H1 (cell line): ENCODE measurements around the gene FSTL4. TPM values are rescaled to one million over a fixed set of nuclear protein-coding genes. Genes with fewer than 3 reads are reported as not detected.

Source experiments
- CTCF ChIA-PET: fragments of 300-600 bp; sonication (Branson Sonifier 250); formaldehyde crosslinking; loops from one replicate; lab custom pipeline; 2021; ENCODE audit not compliant: partially characterized antibody; lab: Charles Lee
- POLR2A ChIA-PET: fragments of 300-600 bp; sonication (Branson Sonifier 250); formaldehyde crosslinking; loops from one replicate; lab custom pipeline; 2021; ENCODE audit warnings: inconsistent platforms; ENCODE audit not compliant: partially characterized antibody; lab: Charles Lee
- DNase-seq, 2 experiments: peaks; one replicate each; pipeline versions ENCODE4 v3.0.0 to v3.0.0-alpha.2; 2010 to 2022; ENCODE audit warnings: low spot score in 2 of 2, low read depth in 1 of 2, mixed read lengths in 1 of 2
- FAIRE-seq: peaks from 2 replicates; lab custom pipeline; 2011; peaks lifted over from hg19 to GRCh38; lab: Jason Lieb, UNC
- H2AFZ ChIP-seq: 2 replicates; pipeline ENCODE4 v1.8.1; 2012; ENCODE audit warnings: low read length, inconsistent platforms
- H2AK5ac ChIP-seq: 2 replicates; pipeline ENCODE4 v1.6.1; 2013; ENCODE audit warnings: low read depth, low read length
- H2BK120ac ChIP-seq: replicated peaks from 2 replicates; pipeline ENCODE3; 2013; ENCODE audit warnings: low read depth, low read length, inconsistent platforms
- H2BK12ac ChIP-seq: 2 replicates; pipeline ENCODE4 v1.6.1; 2013; ENCODE audit warnings: low read depth, low read length
- H2BK15ac ChIP-seq: 2 replicates; pipeline ENCODE4 v1.6.1; 2013; ENCODE audit warnings: low read length
- H2BK20ac ChIP-seq: 2 replicates; pipeline ENCODE4 v1.6.1; 2013; ENCODE audit warnings: low read length
- H2BK5ac ChIP-seq: 2 replicates; pipeline ENCODE4 v1.6.1; 2013; ENCODE audit warnings: low read depth, low read length
- H3K14ac ChIP-seq: 2 replicates; pipeline ENCODE4 v1.6.1; 2013; ENCODE audit warnings: inconsistent platforms; ENCODE audit not compliant: insufficient read length
- H3K18ac ChIP-seq: 2 replicates; pipeline ENCODE4 v1.6.1; 2013; ENCODE audit warnings: low read length; ENCODE audit errors: extremely low read depth
- H3K23ac ChIP-seq: 2 replicates; pipeline ENCODE4 v1.6.1; 2013; ENCODE audit warnings: inconsistent platforms; ENCODE audit not compliant: insufficient read length
- H3K23me2 ChIP-seq: 2 replicates; pipeline ENCODE4 v1.6.1; 2013; ENCODE audit warnings: low read depth, low read length
- H3K27ac ChIP-seq: 2 replicates; pipeline ENCODE4 v1.6.1; 2011; ENCODE audit warnings: low read depth, low read length, inconsistent platforms
- H3K27me3 ChIP-seq, 4 experiments: replicated peaks in 1 of 4; 1 replicate in 1 of 4; 2 replicates in 3 of 4; pipeline versions ENCODE4 v1.6.1 to v1.8.1; 2011 to 2013; ENCODE audit warnings: low read length in 3 of 4, mild to moderate bottlenecking in 3 of 4, inconsistent platforms in 2 of 4, mixed read lengths in 2 of 4, moderate library complexity in 1 of 4; ENCODE audit not compliant: control insufficient read depth in 3 of 4, insufficient read depth in 3 of 4; ENCODE audit errors: extremely low read depth in 1 of 4
- H3K36me3 ChIP-seq, 4 experiments: 2 replicates each; pipeline versions ENCODE4 v1.6.1 to v1.8.1; 2011 to 2013; ENCODE audit warnings: mild to moderate bottlenecking in 4 of 4, low read length in 3 of 4, moderate library complexity in 2 of 4, control low read depth in 1 of 4, inconsistent platforms in 1 of 4; ENCODE audit not compliant: insufficient read depth in 4 of 4, control insufficient read depth in 2 of 4
- H3K4ac ChIP-seq: replicated peaks from 2 replicates; pipeline ENCODE3; 2013; ENCODE audit warnings: low read length, low read depth, mixed read lengths, inconsistent platforms; ENCODE audit not compliant: insufficient read length
- H3K4me1 ChIP-seq, 4 experiments: replicated peaks in 1 of 4; 1 replicate in 1 of 4; 2 replicates in 3 of 4; pipeline versions ENCODE4 v1.6.1 to v1.8.1; 2011 to 2013; ENCODE audit warnings: low read length in 3 of 4, inconsistent platforms in 2 of 4, mixed read lengths in 1 of 4; ENCODE audit not compliant: insufficient read depth in 4 of 4, control insufficient read depth in 3 of 4
- H3K4me2 ChIP-seq, 2 experiments: 2 replicates each; pipeline versions ENCODE4 v1.6.1 to v1.8.1; 2011 to 2013; ENCODE audit warnings: low read depth in 2 of 2, low read length in 2 of 2, control low read depth in 1 of 2, inconsistent platforms in 1 of 2, mild to moderate bottlenecking in 1 of 2; ENCODE audit not compliant: insufficient read depth in 1 of 2
- H3K4me3 ChIP-seq, 4 experiments: fragments of 200-600, 300-600 bp in 1 of 4; sonication (generic), shearing (Covaris generic), sonication (Bioruptor Twin) in 1 of 4; 2 replicates each; pipeline versions ENCODE4 v1.5.1 to v1.8.1; 2011 to 2016; ENCODE audit warnings: low read length in 4 of 4, low read depth in 3 of 4, control low read depth in 2 of 4, inconsistent platforms in 2 of 4, mild to moderate bottlenecking in 2 of 4, mixed read lengths in 1 of 4, moderate library complexity in 1 of 4; ENCODE audit not compliant: insufficient read depth in 2 of 4; ENCODE audit errors: extremely low read depth in 1 of 4
- H3K56ac ChIP-seq: replicated peaks from 2 replicates; pipeline ENCODE3; 2013; ENCODE audit warnings: low read depth, mild to moderate bottlenecking, mixed read lengths, low read length, inconsistent platforms; ENCODE audit not compliant: insufficient read length
- H3K79me1 ChIP-seq: 2 replicates; pipeline ENCODE4 v1.6.1; 2013; ENCODE audit warnings: low read depth, low read length, control low read depth
- H3K79me2 ChIP-seq, 2 experiments: 2 replicates each; pipeline versions ENCODE4 v1.6.1 to v1.8.1; 2012 to 2013; ENCODE audit warnings: low read length in 2 of 2, mild to moderate bottlenecking in 2 of 2, inconsistent platforms in 1 of 2; ENCODE audit not compliant: insufficient read depth in 2 of 2, control insufficient read depth in 1 of 2
- H3K9ac ChIP-seq, 4 experiments: replicated peaks in 1 of 4; 1 replicate in 1 of 4; 2 replicates in 3 of 4; pipeline versions ENCODE4 v1.6.1 to v1.8.1; 2011 to 2013; ENCODE audit warnings: low read depth in 3 of 4, low read length in 3 of 4, control low read depth in 2 of 4, mild to moderate bottlenecking in 2 of 4, moderate library complexity in 2 of 4, inconsistent platforms in 1 of 4; ENCODE audit errors: extremely low read depth in 1 of 4
- H3K9me3 ChIP-seq, 2 experiments: 2 replicates each; pipeline versions ENCODE4 v1.6.1 to v1.8.1; 2012 to 2013; ENCODE audit warnings: mild to moderate bottlenecking in 2 of 2, moderate library complexity in 2 of 2, control low read depth in 1 of 2, inconsistent platforms in 1 of 2, low read depth in 1 of 2, low read length in 1 of 2, mixed read lengths in 1 of 2; ENCODE audit not compliant: insufficient read depth in 2 of 2
- H4K20me1 ChIP-seq, 2 experiments: replicated peaks in 1 of 2; 2 replicates each; pipeline versions ENCODE3 to v1.8.1; 2011 to 2013; ENCODE audit warnings: inconsistent platforms in 2 of 2, low read length in 2 of 2, mild to moderate bottlenecking in 1 of 2; ENCODE audit not compliant: insufficient read depth in 2 of 2, control insufficient read depth in 1 of 2
- H4K5ac ChIP-seq: 2 replicates; pipeline ENCODE4 v1.6.1; 2013; ENCODE audit warnings: low read length, low read depth, mixed read lengths, inconsistent platforms; ENCODE audit not compliant: insufficient read length
- H4K8ac ChIP-seq: 2 replicates; pipeline ENCODE4 v1.8.0; 2013; ENCODE audit warnings: mild to moderate bottlenecking, moderate library complexity, low read length, inconsistent platforms; ENCODE audit not compliant: insufficient read depth; ENCODE audit errors: extremely low read depth
- H4K91ac ChIP-seq: replicated peaks from 2 replicates; pipeline ENCODE3; 2013; ENCODE audit warnings: low read length, mixed read lengths, inconsistent platforms; ENCODE audit not compliant: insufficient read length
- GTF2F1 ChIP-seq: IDR thresholded peaks from 2 replicates; pipeline ENCODE4 v1.6.1; 2012; ENCODE audit warnings: low read depth, low read length, improper control_type of control experiment, borderline replicate concordance
- HDAC2 ChIP-seq, 2 experiments: fragments of 300-600 bp in 1 of 2; sonication (generic) in 1 of 2; IDR thresholded peaks; 2 replicates each; pipeline ENCODE4 v1.6.1; 2011 to 2012; ENCODE audit warnings: low read depth in 2 of 2, low read length in 2 of 2, mild to moderate bottlenecking in 2 of 2, moderate library complexity in 2 of 2, borderline replicate concordance in 1 of 2, inconsistent platforms in 1 of 2
- NANOG ChIP-seq: IDR thresholded peaks from 2 replicates; pipeline ENCODE4 v1.6.1; 2011; ENCODE audit warnings: low read length, low read depth, mild to moderate bottlenecking, inconsistent platforms; ENCODE audit not compliant: insufficient read depth, poor library complexity, severe bottlenecking
- SIRT6 ChIP-seq: IDR thresholded peaks from one replicate; pipeline ENCODE4 v1.7.1; 2012; ENCODE audit warnings: low read length, inconsistent platforms
- SP2 ChIP-seq: IDR thresholded peaks from 2 replicates; pipeline ENCODE4 v1.6.1; 2012; ENCODE audit warnings: mild to moderate bottlenecking, low read length, inconsistent platforms
- SUZ12 ChIP-seq: fragments of 200-600 bp; sonication (generic); IDR thresholded peaks from 2 replicates; pipeline ENCODE4 v1.6.1; 2012; ENCODE audit warnings: mild to moderate bottlenecking, inconsistent platforms, low read length, moderate library complexity, mixed read lengths
- WGBS, 2 experiments: shearing (Covaris generic) in 1 of 2; methylation state at CpG; one replicate each; pipeline versions ENCODE4 v1.1.6 to v1.1.7; 2013 to 2015; ENCODE audit warnings: low lambda C conversion rate in 2 of 2, mixed read lengths in 2 of 2, inconsistent platforms in 1 of 2, low coverage in 1 of 2, missing lambda C conversion rate in 1 of 2; ENCODE audit not compliant: insufficient replicate concordance in 2 of 2, insufficient coverage in 1 of 2, insufficient read length in 1 of 2; ENCODE audit errors: extremely low coverage in 1 of 2, missing lambda C conversion rate in 1 of 2; 5-methylcytosine and 5-hydroxymethylcytosine counted together
- polyA plus RNA-seq, 7 experiments: library from polyadenylated mRNA; depleted of rRNA in 3 of 7; stranded (reverse) in 5 of 7; unstranded in 2 of 7; fragments of >200 nt in 5 of 7; fragments of 200-250 nt in 2 of 7; gene quantifications; 1 replicate in 5 of 7; 2 replicates in 1 of 7; 4 replicates in 1 of 7; pipeline versions ENCODE4 v1.2.1 to v1.2.3, GENCODE V29; 2011 to 2013; ENCODE audit warnings: missing spikeins in 2 of 7, mixed read lengths in 2 of 7
- total RNA-seq: library from RNA; stranded (reverse); fragmentation: NEBNext Ultra II Directional; extraction: Animal tissue kit (Norgen Biotek cat#: 25700); gene quantifications from 2 replicates; pipeline ENCODE4 v1.2.1, GENCODE V29; 2021

The FSTL4 gene
- total and polyA plus RNA-seq, 2 of the 8 experiments (the other 6 are each of a cell fraction or from before 2014, with no cell fraction given): 3.1 to 4.1 TPM

DNA sequence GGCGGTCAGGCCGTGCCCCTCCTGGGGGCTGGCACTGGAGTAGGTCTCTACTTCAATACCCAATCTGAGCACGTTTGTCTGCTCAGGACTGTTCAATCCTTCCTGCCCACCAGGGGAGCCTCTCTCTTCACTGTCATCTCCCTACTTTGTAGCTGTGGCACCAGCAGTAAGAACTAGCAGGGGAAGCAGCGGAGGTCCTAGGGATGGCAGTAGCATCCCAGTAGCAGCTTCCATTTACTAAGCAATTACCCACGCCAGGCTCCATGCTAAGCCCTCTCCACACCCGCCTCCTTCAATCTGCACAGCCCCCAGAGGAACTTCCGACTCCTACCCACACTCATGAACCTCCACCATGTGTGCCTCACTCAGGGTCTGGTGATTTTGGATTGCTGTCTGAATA, 31.7 kb downstream of the FSTL4 start:
- Histone ChIP-seq H2BK20ac (no peak overlapping the region), H3K27me3 (peaks cover 3 to 22% (median 5%) of the 10 kb centered on the region in 4 experiments; a peak in 4 of 7 replicates), H3K27ac (no peak overlapping the region)
- TF ChIP-seq SP2 (no peak), GTF2F1 (no peak), HDAC2 (IDR thresholded peaks at IDR 0.05; ENCODE audit: borderline replicate concordance in 1 of 2, low read depth in 2 of 2, low read length in 2 of 2) (no peak), NANOG (no peak), SIRT6 (no peak), SUZ12 (no peak)
- TF ChIP-seq, all 59 proteins: peak for 0
- Histone ChIP-seq H3K23me2 (no peaks in the 10 kb centered on the region), H4K20me1 (peaks cover 3 to 4% of the 10 kb centered on the region in 2 experiments), H2BK15ac (no peak overlapping the region), H3K56ac (no peak overlapping the region), H3K23ac (no peak overlapping the region), H3K4me2 (no peak overlapping the region), H2BK12ac (no peak overlapping the region), H3K79me2 (no peaks in the 10 kb centered on the region), H3K4ac (no peak overlapping the region), H3K79me1 (no peaks in the 10 kb centered on the region), H2AFZ (no peak overlapping the region), H3K4me3 (no peak overlapping the region), H3K4me1 (peaks cover 2 to 8% (median 6%) of the 10 kb centered on the region in 4 experiments; a peak in 5 of 7 replicates), H2BK5ac (no peak overlapping the region), H2AK5ac (no peak overlapping the region), H3K9me3 (no peaks in the 10 kb centered on the region), H4K5ac (no peak overlapping the region), H3K9ac (no peak overlapping the region), H3K36me3 (no peaks in the 10 kb centered on the region; a peak in 1 of 8 replicates), H3K18ac (no peak overlapping the region), H3K14ac (no peak overlapping the region), H2BK120ac (no peak overlapping the region), H4K91ac (no peak overlapping the region), H4K8ac (no peak overlapping the region)
- CTCF ChIA-PET: interaction anchor here (0.6 to 1.9 kb wide), 5 partner anchors 8 to 373 kb away, joined by 3 to 7 read pairs (median 3); no protein-coding TSS in a partner anchor
- peak in 1 of 2 experiments; percentile 36 for DNase-seq
- no peak for FAIRE-seq
- POLR2A ChIA-PET: no interaction called here
- 70% methylated on average over 7 of the region's 7 CpGs; no CpG with 5 or more reads in 1 of the 2 experiments for WGBS, 2 experiments
